Measurements from ENCODE around the gene NDUFB8. TPM values are rescaled to one million over a fixed set of nuclear protein-coding genes. Genes with fewer than 3 reads are reported as not detected.

The NDUFB8 gene
- total and polyA plus RNA-seq, 10 of the 15 experiments (the other 5 are each of a cell fraction or from before 2014, with no cell fraction given): 180 to 572 (median 382) TPM

DNA sequence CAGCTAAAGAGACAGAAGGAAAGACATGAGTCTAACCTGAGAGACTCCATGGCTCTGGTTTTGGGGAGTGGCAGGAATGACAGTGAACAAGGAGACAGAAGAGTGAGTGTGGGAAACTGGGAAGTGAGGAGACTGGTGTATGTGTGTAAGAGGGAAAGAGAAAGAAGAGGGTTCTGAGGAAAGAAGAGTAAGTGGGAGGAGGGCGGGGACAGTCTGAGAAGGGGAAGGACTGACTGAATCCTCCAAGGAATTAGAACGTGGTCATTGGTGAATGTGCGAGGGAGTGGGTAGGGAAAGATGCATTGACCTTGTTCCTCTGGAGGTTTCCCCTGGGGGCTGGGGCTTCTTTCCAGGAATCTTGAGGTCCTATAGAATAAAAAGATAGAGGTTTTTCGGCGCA, 40.3 kb downstream of the NDUFB8 start:
- in situ Hi-C loops (cut with MboI): no loop called here
- CTCF ChIA-PET: no interaction called here

More for the DNA sequence above, 40.3 kb downstream of the NDUFB8 start:
- Histone ChIP-seq H3K9ac (ENCODE audit: control insufficient read depth, insufficient read depth, low read length) (no peak overlapping the region), H3K36me3 (ENCODE audit: control insufficient read depth in 2 of 2, insufficient read depth in 2 of 2, low read length in 1 of 2) (peaks cover 5 to 14% of the 10 kb centered on the region in 2 experiments; a peak in 3 of 4 replicates), H3K4me3 (no peak overlapping the region), H4K20me1 (ENCODE audit: control insufficient read depth, insufficient read depth) (no peaks in the 10 kb centered on the region), H3K27me3 (replicated peaks in 1 of 2; ENCODE audit: control insufficient read depth in 2 of 2, insufficient read depth in 2 of 2, low read length in 1 of 2) (no peaks in the 10 kb centered on the region), H3K79me2 (ENCODE audit: control insufficient read depth, insufficient read depth, low read length) (no peaks in the 10 kb centered on the region), H3K4me2 (ENCODE audit: control insufficient read depth, insufficient read depth) (no peak overlapping the region), H3K4me1 (ENCODE audit: control insufficient read depth, insufficient read depth, low read length) (no peaks in the 10 kb centered on the region), H3K9me3 (replicated peaks; ENCODE audit: control insufficient read depth, insufficient read depth, low read length) (no peaks in the 10 kb centered on the region), H3K27ac (ENCODE audit: control insufficient read depth, insufficient read depth) (no peak overlapping the region), H2AFZ (ENCODE audit: control insufficient read depth, low read depth, low read length) (no peak overlapping the region)
- ChIA-PET SMC1A (ENCODE audit: uncharacterized antibody, unreplicated experiment) (no interaction called here), POLR2A (interaction anchor here (0.6 kb wide), 1 partner anchor 10 kb away, joined by 3 read pairs; no protein-coding TSS in a partner anchor), RAD21 (ENCODE audit: unreplicated experiment) (no interaction called here)
- no peak for DNase-seq (ENCODE audit: low read depth, low spot score)
- no peak for TF ChIP-seq NFYA (IDR thresholded peaks at IDR 0.05; ENCODE audit: borderline replicate concordance, low read depth, low read length)
- TF ChIP-seq BCLAF1 (IDR thresholded peaks at IDR 0.05): no peak
- no peak for TF ChIP-seq RAD21 (IDR thresholded peaks at IDR 0.05; ENCODE audit: insufficient read depth, low read depth, low read length)
- no peak for TF ChIP-seq POU2F2 (IDR thresholded peaks at IDR 0.05; ENCODE audit: borderline replicate concordance, low read depth, low read length)
- TF ChIP-seq SRF (IDR thresholded peaks at IDR 0.05; ENCODE audit: low read depth in 2 of 2, low read length in 2 of 2): no peak
- no peak for TF ChIP-seq SREBF2 (IDR thresholded peaks at IDR 0.05; ENCODE audit: low read length)
- no peak for TF ChIP-seq PAX5 (IDR thresholded peaks at IDR 0.05; ENCODE audit: borderline replicate concordance, low read depth, low read length)
- TF ChIP-seq NRF1 (conservative IDR thresholded peaks at IDR 0.05; ENCODE audit: low read depth, low read length): no peak
- TF ChIP-seq ATF2 (IDR thresholded peaks at IDR 0.05; ENCODE audit: low read length): no peak
- no peak for TF ChIP-seq MEF2A (IDR thresholded peaks at IDR 0.05; ENCODE audit: insufficient read depth, low read depth, low read length)
- intact Hi-C loops (cut with micrococcal nuclease; ENCODE audit: unreplicated experiment): no loop called here
- no TSS peak for BruUV-seq (replicated peaks)
- no peak for FAIRE-seq
- 76% methylated on average over 5 of the region's 5 CpGs for WGBS (ENCODE audit: insufficient coverage, insufficient replicate concordance, low lambda C conversion rate, missing lambda C conversion rate)
- ATAC-seq: no peak

Data from GM12878 (cell line).